GM19099 (cell line): ENCODE results near the gene ASAH2.

ENCODE experiments used
- POLR2A ChIP-seq: IDR thresholded peaks from 3 replicates; pipeline ENCODE4 v1.6.1; 2011; ENCODE audit warnings: low read depth; ENCODE audit not compliant: insufficient read length; ENCODE audit errors: extremely low read depth

Gene ASAH2

GRCh38 chr10:50275650-50276235, 24.4 kb upstream of the ASAH2 start:
- no peak for TF ChIP-seq POLR2A

GRCh38 chr10:50272531-50272930, 21.2 kb upstream of the ASAH2 start:
- TF ChIP-seq POLR2A, result no peak

- TF ChIP-seq POLR2A, result no peak
These were observed 20.4 kb upstream of the ASAH2 start for GRCh38 chr10:50271564-50272250.

GRCh38 chr10:50260791-50261281, 9.5 kb upstream of the ASAH2 start:
- no peak for TF ChIP-seq POLR2A

GRCh38 chr10:50254479-50254878, 3.2 kb upstream of the ASAH2 start:
- TF ChIP-seq POLR2A, result no peak

- TF ChIP-seq POLR2A, result no peak
These were observed 1.0 kb downstream of the ASAH2 start for GRCh38 chr10:50250096-50250854.

- TF ChIP-seq POLR2A, result no peak
These were observed 2.7 kb downstream of the ASAH2 start for GRCh38 chr10:50248598-50248997.

- no peak for TF ChIP-seq POLR2A
These were observed 3.3 kb downstream of the ASAH2 start for GRCh38 chr10:50248062-50248461.

- no peak for TF ChIP-seq POLR2A
These were observed 7.1 kb downstream of the ASAH2 start for GRCh38 chr10:50244201-50244600.

GRCh38 chr10:50242777-50243176, 8.5 kb downstream of the ASAH2 start:
- no peak for TF ChIP-seq POLR2A

- TF ChIP-seq POLR2A, result no peak
These were observed 16.8 kb downstream of the ASAH2 start for GRCh38 chr10:50234486-50234885.

GRCh38 chr10:50232261-50232639, 19.1 kb downstream of the ASAH2 start:
- TF ChIP-seq POLR2A, result no peak

GRCh38 chr10:50231515-50232260, 19.6 kb downstream of the ASAH2 start:
- TF ChIP-seq POLR2A, result no peak

GRCh38 chr10:50229460-50229859, 21.9 kb downstream of the ASAH2 start:
- no peak for TF ChIP-seq POLR2A

- TF ChIP-seq POLR2A, result no peak
These were observed 22.6 kb downstream of the ASAH2 start for GRCh38 chr10:50228672-50229071.

GRCh38 chr10:50226610-50227009, 24.7 kb downstream of the ASAH2 start:
- no peak for TF ChIP-seq POLR2A

- TF ChIP-seq POLR2A, result no peak
These were observed 26.9 kb downstream of the ASAH2 start for GRCh38 chr10:50224330-50224952.
